ENCODE measurements around the gene POU6F2. TPM values are rescaled to one million over a fixed set of nuclear protein-coding genes. Genes with fewer than 3 reads are reported as not detected.

The POU6F2 gene
- polyA plus RNA-seq, 2 of the 4 experiments (the other 2 are of a cell fraction): not detected

DNA sequence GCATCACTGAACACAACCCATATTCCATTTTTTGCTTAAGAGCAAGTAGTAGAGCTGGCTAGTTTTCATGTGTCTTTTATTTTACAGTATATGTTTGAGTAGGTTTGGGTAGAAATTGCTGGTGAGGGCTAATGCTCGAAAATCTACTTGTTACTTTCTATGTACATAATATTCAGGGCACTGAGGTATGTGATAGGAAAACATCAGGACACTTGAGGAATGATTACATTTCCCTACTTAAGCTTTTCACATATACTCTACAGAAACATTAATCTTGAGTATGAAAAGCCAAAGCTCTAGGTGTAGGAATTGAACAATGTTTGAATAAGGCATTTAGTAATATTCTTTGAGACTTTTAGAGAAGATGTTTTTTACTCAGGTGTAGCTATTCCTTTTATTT is 73.6 kb downstream of the POU6F2 start:
- no peak overlapping the region for H3K27ac ChIP-seq
- TF ChIP-seq FOSL2 (IDR thresholded peaks at IDR 0.05) (no peak), FOSL2 (CRISPR knock-in tag; IDR thresholded peaks at IDR 0.05) (no peak), PHF8 (IDR thresholded peaks at IDR 0.05; ENCODE audit: borderline replicate concordance, low read depth) (no peak), FOSB (CRISPR knock-in tag; IDR thresholded peaks at IDR 0.05) (no peak), NFE2L2 (conservative IDR thresholded peaks at IDR 0.05; ENCODE audit: low read length) (no peak)
- ATAC-seq: no peak
- H3K9me3 ChIP-seq: no peaks in the 10 kb centered on the region
- no peak overlapping the region for H3K4me3 ChIP-seq
- WGBS (ENCODE audit: missing lambda C conversion rate): 0% methylated on average over 1 of the region's 1 CpG
- FAIRE-seq: no peak
- no peak for DNase-seq (ENCODE audit: low read depth in 1 of 2, low spot score in 1 of 2)
- H3K4me1 ChIP-seq: no peaks in the 10 kb centered on the region
- CTCF ChIA-PET: no interaction called here
- POLR2A ChIA-PET: no interaction called here
- H3K4me2 ChIP-seq: no peak overlapping the region

DNA sequence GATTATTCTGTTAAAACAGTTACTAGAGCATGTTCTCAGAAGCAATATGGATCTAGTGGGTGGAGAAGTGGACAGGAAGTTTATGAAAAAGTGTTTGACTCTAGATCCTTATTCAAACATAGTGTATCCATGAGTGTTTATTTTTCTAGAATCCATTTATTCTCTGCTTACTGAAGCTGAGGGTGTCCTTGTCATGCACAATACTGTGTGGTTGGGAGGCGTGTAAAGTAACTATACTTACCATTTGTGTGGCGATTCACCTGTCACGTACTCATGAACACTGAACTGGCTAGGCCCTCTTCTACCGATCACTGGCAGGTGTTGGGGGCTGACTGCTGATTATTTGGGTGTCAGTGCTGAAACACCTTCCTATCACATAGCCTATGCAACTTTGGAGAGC is 74.0 kb downstream of the POU6F2 start:
- ATAC-seq: no peak
- no peaks in the 10 kb centered on the region for H3K9me3 ChIP-seq
- no peak overlapping the region for H3K27ac ChIP-seq
- CTCF ChIA-PET: no interaction called here
- no peak overlapping the region for H3K4me2 ChIP-seq
- FAIRE-seq: no peak
- POLR2A ChIA-PET: no interaction called here
- DNase-seq (ENCODE audit: low read depth in 1 of 2, low spot score in 1 of 2): no peak
- no peaks in the 10 kb centered on the region for H3K4me1 ChIP-seq
- H3K4me3 ChIP-seq: no peak overlapping the region
- TF ChIP-seq, protein P1, sequence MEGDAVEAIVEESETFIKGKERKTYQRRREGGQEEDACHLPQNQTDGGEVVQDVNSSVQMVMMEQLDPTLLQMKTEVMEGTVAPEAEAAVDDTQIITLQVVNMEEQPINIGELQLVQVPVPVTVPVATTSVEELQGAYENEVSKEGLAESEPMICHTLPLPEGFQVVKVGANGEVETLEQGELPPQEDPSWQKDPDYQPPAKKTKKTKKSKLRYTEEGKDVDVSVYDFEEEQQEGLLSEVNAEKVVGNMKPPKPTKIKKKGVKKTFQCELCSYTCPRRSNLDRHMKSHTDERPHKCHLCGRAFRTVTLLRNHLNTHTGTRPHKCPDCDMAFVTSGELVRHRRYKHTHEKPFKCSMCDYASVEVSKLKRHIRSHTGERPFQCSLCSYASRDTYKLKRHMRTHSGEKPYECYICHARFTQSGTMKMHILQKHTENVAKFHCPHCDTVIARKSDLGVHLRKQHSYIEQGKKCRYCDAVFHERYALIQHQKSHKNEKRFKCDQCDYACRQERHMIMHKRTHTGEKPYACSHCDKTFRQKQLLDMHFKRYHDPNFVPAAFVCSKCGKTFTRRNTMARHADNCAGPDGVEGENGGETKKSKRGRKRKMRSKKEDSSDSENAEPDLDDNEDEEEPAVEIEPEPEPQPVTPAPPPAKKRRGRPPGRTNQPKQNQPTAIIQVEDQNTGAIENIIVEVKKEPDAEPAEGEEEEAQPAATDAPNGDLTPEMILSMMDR (IDR thresholded peaks at IDR 0.05): no peak
- 4% methylated on average over 4 of the region's 4 CpGs for WGBS (ENCODE audit: missing lambda C conversion rate)

DNA sequence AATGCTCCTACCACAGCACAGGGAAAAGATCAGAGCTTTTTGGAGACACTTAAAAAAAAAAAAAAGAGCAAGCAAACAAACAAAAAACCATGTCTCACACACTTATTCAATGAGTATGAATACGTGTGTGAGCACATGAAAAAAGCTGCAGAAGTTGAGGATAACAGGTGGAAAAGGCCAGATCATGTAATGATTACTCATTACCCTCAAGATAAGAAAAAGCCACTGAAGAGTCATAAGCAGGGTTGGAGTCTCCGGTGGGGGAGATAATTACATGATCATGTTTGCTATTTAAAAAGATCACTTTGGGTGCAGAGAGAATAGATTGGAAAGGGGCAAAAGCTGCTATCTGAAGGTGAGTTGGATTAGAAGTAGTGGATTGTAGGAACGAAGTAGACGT is 77.0 kb downstream of the POU6F2 start:
- Histone ChIP-seq H3K4me3 (no peak overlapping the region), H3K4me2 (no peak overlapping the region), H3K4me1 (no peaks in the 10 kb centered on the region), H3K27ac (no peak overlapping the region), H3K9me3 (no peaks in the 10 kb centered on the region)
- CTCF ChIA-PET: no interaction called here
- ATAC-seq: no peak
- TF ChIP-seq CBX8 (IDR thresholded peaks at IDR 0.05) (no peak), MYC (IDR thresholded peaks at IDR 0.05; ENCODE audit: borderline replicate concordance, low read length) (no peak), JUNB (IDR thresholded peaks at IDR 0.05) (no peak), RARB (CRISPR knock-in tag; IDR thresholded peaks at IDR 0.05) (no peak), NFE2L2 (conservative IDR thresholded peaks at IDR 0.05; ENCODE audit: low read length) (no peak), RFX5 (IDR thresholded peaks at IDR 0.05) (no peak)
- TF ChIP-seq, protein P2, sequence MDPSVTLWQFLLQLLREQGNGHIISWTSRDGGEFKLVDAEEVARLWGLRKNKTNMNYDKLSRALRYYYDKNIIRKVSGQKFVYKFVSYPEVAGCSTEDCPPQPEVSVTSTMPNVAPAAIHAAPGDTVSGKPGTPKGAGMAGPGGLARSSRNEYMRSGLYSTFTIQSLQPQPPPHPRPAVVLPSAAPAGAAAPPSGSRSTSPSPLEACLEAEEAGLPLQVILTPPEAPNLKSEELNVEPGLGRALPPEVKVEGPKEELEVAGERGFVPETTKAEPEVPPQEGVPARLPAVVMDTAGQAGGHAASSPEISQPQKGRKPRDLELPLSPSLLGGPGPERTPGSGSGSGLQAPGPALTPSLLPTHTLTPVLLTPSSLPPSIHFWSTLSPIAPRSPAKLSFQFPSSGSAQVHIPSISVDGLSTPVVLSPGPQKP (IDR thresholded peaks at IDR 0.05; ENCODE audit: low read depth, low read length): no peak
- TF ChIP-seq, protein P3, sequence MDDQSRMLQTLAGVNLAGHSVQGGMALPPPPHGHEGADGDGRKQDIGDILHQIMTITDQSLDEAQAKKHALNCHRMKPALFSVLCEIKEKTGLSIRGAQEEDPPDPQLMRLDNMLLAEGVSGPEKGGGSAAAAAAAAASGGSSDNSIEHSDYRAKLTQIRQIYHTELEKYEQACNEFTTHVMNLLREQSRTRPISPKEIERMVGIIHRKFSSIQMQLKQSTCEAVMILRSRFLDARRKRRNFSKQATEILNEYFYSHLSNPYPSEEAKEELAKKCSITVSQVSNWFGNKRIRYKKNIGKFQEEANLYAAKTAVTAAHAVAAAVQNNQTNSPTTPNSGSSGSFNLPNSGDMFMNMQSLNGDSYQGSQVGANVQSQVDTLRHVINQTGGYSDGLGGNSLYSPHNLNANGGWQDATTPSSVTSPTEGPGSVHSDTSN (IDR thresholded peaks at IDR 0.05): no peak
- WGBS (ENCODE audit: missing lambda C conversion rate): 21% methylated on average over 4 of the region's 4 CpGs
- POLR2A ChIA-PET: no interaction called here
- FAIRE-seq: no peak
- no peak for DNase-seq (ENCODE audit: low read depth in 1 of 2, low spot score in 1 of 2)

DNA sequence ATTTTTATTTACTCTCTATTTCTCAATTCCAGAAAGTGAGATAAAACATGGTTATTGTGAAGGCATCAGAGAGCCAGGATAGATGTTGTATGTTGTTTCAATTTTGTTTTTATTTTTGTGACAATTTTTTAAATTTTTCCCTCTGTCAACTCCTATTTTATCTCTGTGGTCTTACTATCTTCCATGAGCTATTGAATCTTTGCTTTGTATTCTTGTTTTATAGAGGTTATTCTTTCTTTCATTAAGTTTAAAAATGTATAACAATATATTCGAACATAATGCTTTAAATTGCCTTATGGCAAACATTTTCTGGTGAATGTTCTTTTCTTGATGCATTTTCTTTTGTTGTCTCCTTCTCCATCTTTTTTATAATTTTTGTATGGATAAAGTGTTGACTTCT is 78.4 kb downstream of the POU6F2 start:
- 7% methylated on average over 1 of the region's 1 CpG for WGBS (ENCODE audit: missing lambda C conversion rate)
- H3K4me3 ChIP-seq: no peak overlapping the region
- H3K9me3 ChIP-seq: no peaks in the 10 kb centered on the region
- no peak for DNase-seq (ENCODE audit: low read depth in 1 of 2, low spot score in 1 of 2)
- no peak overlapping the region for H3K27ac ChIP-seq
- no peak for ATAC-seq
- ChIA-PET POLR2A (no interaction called here), CTCF (no interaction called here)
- no peak for FAIRE-seq
- no peak overlapping the region for H3K4me2 ChIP-seq
- H3K4me1 ChIP-seq: no peaks in the 10 kb centered on the region
- TF ChIP-seq BHLHE40 (IDR thresholded peaks at IDR 0.05; ENCODE audit: low read depth, low read length): no peak

DNA sequence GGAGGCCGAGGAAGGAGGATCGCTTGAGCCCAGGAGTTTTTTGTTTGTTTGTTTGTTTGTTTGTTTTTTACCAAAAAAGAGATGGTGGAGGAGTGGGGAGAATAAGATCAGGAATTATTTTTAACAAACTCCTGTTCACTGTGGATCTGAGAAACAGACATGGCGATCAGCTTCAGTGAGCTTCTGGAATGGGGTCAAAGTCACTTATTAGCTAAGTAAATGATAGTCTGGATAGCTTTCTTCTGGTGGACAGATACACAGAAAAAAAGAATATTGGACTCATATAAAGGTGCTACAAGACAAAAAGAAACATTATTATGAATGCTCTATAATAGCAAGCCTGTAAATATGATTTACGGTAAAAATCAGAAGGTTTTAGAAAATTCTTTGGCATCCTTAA is 85.1 kb downstream of the POU6F2 start:
- Histone ChIP-seq H3K9me3 (no peaks in the 10 kb centered on the region), H3K4me2 (no peak overlapping the region), H3K4me3 (no peak overlapping the region), H3K27ac (no peak overlapping the region), H3K4me1 (no peaks in the 10 kb centered on the region)
- POLR2A ChIA-PET: no interaction called here
- ATAC-seq: no peak
- CTCF ChIA-PET: no interaction called here
- no peak for DNase-seq (ENCODE audit: low read depth in 1 of 2, low spot score in 1 of 2)
- 38% methylated on average over 4 of the region's 4 CpGs for WGBS (ENCODE audit: missing lambda C conversion rate)
- FAIRE-seq: no peak
- TF ChIP-seq MAZ (IDR thresholded peaks at IDR 0.05; ENCODE audit: borderline replicate concordance, low read depth, low read length) (no peak), KDM5A (IDR thresholded peaks at IDR 0.05) (no peak), CHD4 (IDR thresholded peaks at IDR 0.05; ENCODE audit: borderline replicate concordance) (no peak), SMC3 (IDR thresholded peaks at IDR 0.05) (no peak), HEYL (CRISPR knock-in tag; IDR thresholded peaks at IDR 0.05) (no peak), RNF2 (IDR thresholded peaks at IDR 0.05; ENCODE audit: borderline replicate concordance, low read depth) (no peak), EHMT2 (IDR thresholded peaks at IDR 0.05; ENCODE audit: low read depth) (no peak)
- TF ChIP-seq, protein P1 (IDR thresholded peaks at IDR 0.05): no peak
